HCT116 (cell line): Measurements from ENCODE around the gene DBF4. TPM values are rescaled to one million over a fixed set of nuclear protein-coding genes. Genes with fewer than 3 reads are reported as not detected.

ENCODE experiments used
- CTCF ChIP-seq, 3 experiments: fragments of 200-600 bp in 1 of 3; sonication (generic) in 1 of 3; IDR thresholded peaks in 2 of 3; conservative IDR thresholded peaks in 1 of 3; 2 replicates each; pipeline ENCODE4 v1.5.1; 2012 to 2017; ENCODE audit warnings: low read depth in 2 of 3, low read length in 2 of 3, antibody characterized with exemption in 1 of 3, borderline replicate concordance in 1 of 3, control low read depth in 1 of 3, mild to moderate bottlenecking in 1 of 3, mixed read lengths in 1 of 3, mixed run types in 1 of 3, moderate library complexity in 1 of 3; ENCODE audit not compliant: insufficient read depth in 1 of 3
- EGR1 ChIP-seq: IDR thresholded peaks from 2 replicates; pipeline ENCODE4 v1.6.1; 2012; ENCODE audit warnings: low read depth
- ELF1 ChIP-seq: IDR thresholded peaks from 2 replicates; pipeline ENCODE4 v1.6.1; 2012; ENCODE audit warnings: low read depth, borderline replicate concordance
- EZH2phosphoT487 ChIP-seq: fragments of 200-600 bp; IDR thresholded peaks from 2 replicates; pipeline ENCODE4 v1.6.1; 2018; ENCODE audit warnings: antibody characterized with exemption, borderline replicate concordance
- FOSL1 ChIP-seq: IDR thresholded peaks from 2 replicates; pipeline ENCODE4 v1.6.1; 2012; ENCODE audit warnings: low read depth
- RAD21 ChIP-seq: IDR thresholded peaks from 2 replicates; pipeline ENCODE4 v1.6.1; 2012; ENCODE audit warnings: low read depth, mild to moderate bottlenecking
- SP1 ChIP-seq: IDR thresholded peaks from 2 replicates; pipeline ENCODE4 v1.6.1; 2012; ENCODE audit warnings: low read depth
- YY1 ChIP-seq: IDR thresholded peaks from 2 replicates; pipeline ENCODE4 v1.6.1; 2011; ENCODE audit warnings: low read length, low read depth, moderate library complexity, mild to moderate bottlenecking; ENCODE audit not compliant: insufficient replicate concordance; ENCODE audit errors: extremely low read depth
- total RNA-seq: library from RNA; stranded (reverse); gene quantifications from one replicate; pipeline ENCODE4 v1.2.1, GENCODE V29; 2021; ENCODE audit not compliant: unreplicated experiment

The DBF4 gene
- total RNA-seq, 1 experiment from 2014 or later, result 62.2 TPM

- TF ChIP-seq CTCF (IDR thresholded peaks at IDR 0.05 in 2 of 3, conservative IDR thresholded peaks at IDR 0.05 in 1 of 3; ENCODE audit: borderline replicate concordance in 1 of 3, insufficient read depth in 1 of 3, low read depth in 2 of 3, low read length in 2 of 3) (no peak), ELF1 (no peak), SP1 (no peak), YY1 (no peak), EZH2phosphoT487 (no peak), EGR1 (no peak), RAD21 (no peak), FOSL1 (no peak)
These were observed 72.1 kb downstream of the DBF4 start (continued) for GRCh38 chr7:87948371-87948770.

Other genes with a start within 250 kb of the DBF4 start
- 4.4 TPM for gene RUNDC3B, start 248.1 kb upstream of the DBF4 start, total RNA-seq
- 32.4 TPM for gene SLC25A40, start 133 bp upstream of the DBF4 start, total RNA-seq
- 10.0 TPM for gene ADAM22, start 57.8 kb downstream of the DBF4 start, total RNA-seq